Right atrium auricular region (tissue), 2 donors: ENCODE results near the gene ITGB5. TPM values are rescaled to one million over a fixed set of nuclear protein-coding genes. Genes with fewer than 3 reads are reported as not detected.

Experiments used
- DNase-seq: peaks from one replicate; pipeline ENCODE4 v3.0.0-alpha.2; 2019; ENCODE audit warnings: low spot score
- H3K27ac ChIP-seq, 2 donors: fragments of 200-600 bp; sonication (generic); 1 replicate in 1 of 2; 2 replicates in 1 of 2; pipeline ENCODE4 v1.5.1; 2016 to 2019
- H3K27me3 ChIP-seq, 2 donors: fragments of 200-600 bp; sonication (generic); one replicate each; pipeline versions ENCODE4 v1.5.1 to v1.6.0; 2017 to 2019
- H3K36me3 ChIP-seq: fragments of 200-600 bp; sonication (generic); one replicate; pipeline ENCODE4 v1.5.1; 2016
- H3K4me1 ChIP-seq, 2 donors: fragments of 200-600 bp; sonication (generic); one replicate each; pipeline versions ENCODE4 v1.5.1 to v1.6.0; 2017 to 2019
- H3K4me3 ChIP-seq, 2 donors: fragments of 200-600 bp; sonication (generic); 1 replicate in 1 of 2; 2 replicates in 1 of 2; pipeline ENCODE4 v1.5.1; 2017 to 2019; ENCODE audit warnings: mild to moderate bottlenecking in 1 of 2, moderate library complexity in 1 of 2
- H3K9me3 ChIP-seq, 2 donors: fragments of 200-600 bp; sonication (generic); one replicate each; pipeline ENCODE4 v1.5.1; 2019
- CTCF ChIP-seq, 2 donors: fragments of 200-600 bp; sonication (generic); IDR thresholded peaks; one replicate each; pipeline ENCODE4 v1.5.1; 2019; ENCODE audit warnings: antibody characterized with exemption in 2 of 2
- total RNA-seq, 2 donors: library from RNA; depleted of rRNA; stranded (reverse); fragments of >200 nt; gene quantifications; one replicate each; pipeline ENCODE4 v1.1.0, GENCODE V29; 2016

ITGB5 gene
- total RNA-seq, 2 donors from 2014 or later = 84.0 to 182 TPM

DNA sequence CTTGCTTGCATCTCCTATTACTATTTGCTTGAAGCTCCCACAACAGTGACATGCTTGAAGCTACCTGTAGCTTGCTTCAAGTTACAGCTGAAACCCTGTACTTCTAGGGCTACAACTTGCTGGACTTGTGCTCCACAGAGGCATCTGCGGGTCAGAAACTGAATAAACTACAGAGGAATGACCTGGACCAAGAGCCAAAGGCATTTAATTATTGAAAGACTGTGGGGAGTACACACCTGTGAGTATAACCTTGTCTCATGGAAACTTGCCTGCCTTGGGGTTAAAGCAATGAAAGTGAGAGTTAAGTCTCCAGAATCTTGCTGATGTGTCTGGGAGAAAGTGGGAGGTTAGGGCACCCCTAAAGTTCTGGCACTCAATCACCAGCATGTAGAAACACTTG, 87.1 kb downstream of the ITGB5 start:
- peaks cover 0 to 45% of the 10 kb centered on the region in 2 donors for H3K4me1 ChIP-seq
- no peak for DNase-seq
- no peak overlapping the region for H3K4me3 ChIP-seq
- H3K36me3 ChIP-seq = peaks cover 23% of the 10 kb centered on the region
- no peak for TF ChIP-seq CTCF (IDR thresholded peaks at IDR 0.05)
- H3K27me3 ChIP-seq = no peaks in the 10 kb centered on the region
- peak overlapping the region; percentile 86 to 96 for H3K27ac ChIP-seq
- H3K9me3 ChIP-seq = no peaks in the 10 kb centered on the region

- TF ChIP-seq CTCF (IDR thresholded peaks at IDR 0.05) = no peak
- H3K27ac ChIP-seq = peak overlapping the region; percentile 86 to 96
- no peak overlapping the region for H3K4me3 ChIP-seq
- H3K27me3 ChIP-seq = no peaks in the 10 kb centered on the region
- no peaks in the 10 kb centered on the region for H3K9me3 ChIP-seq
- DNase-seq = no peak
- H3K36me3 ChIP-seq = peaks cover 27% of the 10 kb centered on the region
- H3K4me1 ChIP-seq = peaks cover 0 to 45% of the 10 kb centered on the region in 2 donors
Measured at GRCh38 chr3:124799676-124800075, 87.5 kb downstream of the ITGB5 start.

- TF ChIP-seq CTCF (IDR thresholded peaks at IDR 0.05) = no peak
- no peak for DNase-seq
- no peaks in the 10 kb centered on the region for H3K27me3 ChIP-seq
- no peaks in the 10 kb centered on the region for H3K9me3 ChIP-seq
- H3K27ac ChIP-seq = no peak overlapping the region
- H3K4me3 ChIP-seq = no peak overlapping the region
- peaks cover 0 to 45% of the 10 kb centered on the region in 2 donors for H3K4me1 ChIP-seq
- peaks cover 38% of the 10 kb centered on the region for H3K36me3 ChIP-seq
Measured at GRCh38 chr3:124797426-124797945, 89.7 kb downstream of the ITGB5 start.

DNA sequence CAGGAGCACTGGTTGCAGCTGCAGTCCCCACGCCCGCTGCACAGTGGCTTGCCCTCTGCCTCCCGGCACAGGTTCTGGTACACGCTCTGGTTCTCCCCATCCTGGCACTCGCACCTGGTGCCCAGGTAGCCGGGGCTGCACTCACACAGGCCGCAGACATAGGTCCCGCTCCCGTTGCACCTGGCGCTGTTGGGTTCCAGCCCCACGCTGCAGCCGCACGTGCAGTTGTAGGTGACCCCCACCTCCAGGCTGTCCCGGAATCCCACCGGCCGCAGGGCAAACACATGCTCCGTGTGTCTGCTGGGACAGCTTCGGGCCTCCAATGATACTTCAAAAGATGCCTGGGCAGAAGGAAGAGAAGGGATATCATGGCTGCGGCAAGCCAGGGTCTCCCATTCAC, 90.7 kb downstream of the ITGB5 start:
- no peak for TF ChIP-seq CTCF (IDR thresholded peaks at IDR 0.05)
- peaks cover 0 to 45% of the 10 kb centered on the region in 2 donors for H3K4me1 ChIP-seq
- H3K27ac ChIP-seq = no peak overlapping the region
- no peak for DNase-seq
- H3K9me3 ChIP-seq = no peaks in the 10 kb centered on the region
- no peak overlapping the region for H3K4me3 ChIP-seq
- H3K27me3 ChIP-seq = no peaks in the 10 kb centered on the region
- H3K36me3 ChIP-seq = peaks cover 38% of the 10 kb centered on the region

DNA sequence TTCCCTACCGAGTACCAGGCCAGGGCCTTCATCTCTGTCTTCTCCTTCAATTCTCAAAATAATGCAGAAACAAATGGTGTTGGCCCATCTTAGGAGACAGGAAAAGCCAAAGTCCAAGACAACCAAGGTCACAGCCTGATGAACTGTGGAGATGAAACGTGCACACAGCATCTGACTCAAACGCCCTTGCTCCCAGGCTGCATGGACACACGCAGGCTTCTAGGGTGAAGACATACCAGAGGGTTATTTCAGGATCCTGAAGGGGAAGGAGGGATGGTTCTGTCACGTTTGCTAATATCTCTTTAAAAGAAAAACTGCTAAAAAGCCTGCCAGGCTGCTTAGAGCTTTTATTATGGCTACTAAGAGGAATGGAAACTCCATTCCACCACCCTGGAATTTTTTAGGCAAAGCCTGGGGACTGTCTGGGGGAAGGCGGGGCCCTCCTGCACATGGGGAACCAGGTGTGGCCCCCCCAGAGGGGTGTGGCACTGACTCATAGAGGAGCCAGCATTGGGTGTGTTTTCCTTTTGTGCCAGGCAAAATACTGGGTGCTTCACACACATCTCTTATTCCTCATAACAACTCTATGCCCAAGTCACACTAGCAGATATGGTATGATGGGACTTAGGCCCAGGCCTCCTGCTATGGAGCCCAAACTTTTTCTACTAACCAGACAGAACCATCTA, 94.0 kb downstream of the ITGB5 start:
- H3K27ac ChIP-seq = peak overlapping the region; percentile 60 to 71
- no peak overlapping the region for H3K4me3 ChIP-seq
- H3K4me1 ChIP-seq = peaks cover 0 to 44% of the 10 kb centered on the region in 2 donors
- peaks cover 31% of the 10 kb centered on the region for H3K36me3 ChIP-seq
- TF ChIP-seq CTCF (IDR thresholded peaks at IDR 0.05) = no peak
- H3K9me3 ChIP-seq = no peaks in the 10 kb centered on the region
- no peak for DNase-seq
- no peaks in the 10 kb centered on the region for H3K27me3 ChIP-seq
